HK-2 (cell line): ENCODE data around the gene EIF3I.
A peak's percentile ranks its signal among the peaks of the same experiment; 100 is the strongest.

Source experiments
- DNase-seq: peaks from one replicate; pipeline ENCODE4 v3.0.0-alpha.2; 2018; ENCODE audit not compliant: unreplicated experiment

Gene EIF3I

DNA sequence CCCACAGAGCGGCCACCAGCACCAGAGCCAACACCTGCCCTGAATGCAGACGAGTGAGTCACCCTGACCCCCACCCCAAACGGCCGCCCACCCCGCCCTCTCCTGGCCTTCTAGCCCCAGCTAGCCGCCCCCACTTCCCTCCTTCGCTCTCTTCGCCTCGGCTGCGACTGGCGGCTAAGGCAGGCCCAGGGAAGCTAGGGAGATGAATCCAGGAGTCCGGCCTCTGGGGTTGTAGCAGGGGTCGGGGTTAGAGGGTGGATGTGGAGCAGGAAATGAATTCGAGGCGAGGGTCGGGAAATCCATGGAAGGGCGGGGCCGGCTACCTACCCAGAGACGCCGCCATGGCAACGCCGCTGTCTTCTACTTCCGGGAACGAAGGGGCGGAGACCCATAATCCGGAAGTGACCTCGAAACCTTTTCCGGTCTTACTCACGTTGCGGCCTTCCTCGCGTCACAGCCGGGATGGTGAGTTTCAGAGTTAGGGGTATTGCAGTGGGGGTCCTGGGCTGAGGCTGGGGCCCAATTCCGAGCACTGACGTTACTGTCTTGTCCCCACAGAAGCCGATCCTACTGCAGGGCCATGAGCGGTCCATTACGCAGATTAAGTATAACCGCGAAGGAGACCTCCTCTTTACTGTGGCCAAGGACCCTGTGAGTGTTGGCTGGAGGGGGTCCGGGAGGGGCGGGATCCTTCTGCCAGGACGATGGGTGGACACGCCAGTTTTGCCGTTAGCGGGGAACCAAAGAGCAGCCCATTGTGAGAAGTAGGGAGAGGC is at the start of gene EIF3I, which contains the start of gene TMEM234:
EIF3I (plus strand) TSS at position 428 of the 776 bp plus-strand sequence; CDS start at position 463, 35 bp downstream.
TMEM234 (minus strand) TSS at position 374 of the 776 bp plus-strand sequence; CDS start at position 343, 31 bp downstream.
- peak; percentile 87 for DNase-seq

DNA sequence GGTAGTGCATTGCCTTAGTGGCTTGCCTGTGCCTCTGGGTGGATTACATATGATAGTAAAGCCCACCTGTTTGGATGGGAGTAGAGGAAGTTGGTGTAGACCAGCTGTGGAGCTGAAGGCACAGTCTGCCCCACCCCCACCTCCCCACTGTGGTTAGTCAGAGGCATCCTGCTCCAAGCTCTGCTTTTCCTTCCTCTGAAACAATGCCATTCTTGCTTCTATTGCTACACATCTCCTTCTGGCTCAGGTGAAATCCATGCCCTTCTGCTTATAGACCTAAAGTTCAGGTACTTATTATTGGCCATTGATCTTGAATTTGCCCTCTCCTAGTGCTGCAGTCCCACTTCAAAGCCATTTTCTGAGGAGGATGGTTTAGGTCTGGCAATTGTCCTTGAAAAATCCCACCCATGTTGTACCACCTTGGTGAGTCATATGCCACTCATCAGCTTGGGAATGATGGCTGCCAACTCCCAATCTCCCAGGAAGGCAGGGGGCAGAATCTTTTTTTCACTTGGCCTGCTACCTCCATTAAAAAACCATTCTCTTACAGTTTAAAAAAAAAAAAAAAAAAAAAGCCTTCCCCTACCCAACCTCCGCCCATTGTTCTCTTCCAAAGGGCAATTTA is 49.5 kb upstream of the EIF3I start:
- DNase-seq = no peak

DNA sequence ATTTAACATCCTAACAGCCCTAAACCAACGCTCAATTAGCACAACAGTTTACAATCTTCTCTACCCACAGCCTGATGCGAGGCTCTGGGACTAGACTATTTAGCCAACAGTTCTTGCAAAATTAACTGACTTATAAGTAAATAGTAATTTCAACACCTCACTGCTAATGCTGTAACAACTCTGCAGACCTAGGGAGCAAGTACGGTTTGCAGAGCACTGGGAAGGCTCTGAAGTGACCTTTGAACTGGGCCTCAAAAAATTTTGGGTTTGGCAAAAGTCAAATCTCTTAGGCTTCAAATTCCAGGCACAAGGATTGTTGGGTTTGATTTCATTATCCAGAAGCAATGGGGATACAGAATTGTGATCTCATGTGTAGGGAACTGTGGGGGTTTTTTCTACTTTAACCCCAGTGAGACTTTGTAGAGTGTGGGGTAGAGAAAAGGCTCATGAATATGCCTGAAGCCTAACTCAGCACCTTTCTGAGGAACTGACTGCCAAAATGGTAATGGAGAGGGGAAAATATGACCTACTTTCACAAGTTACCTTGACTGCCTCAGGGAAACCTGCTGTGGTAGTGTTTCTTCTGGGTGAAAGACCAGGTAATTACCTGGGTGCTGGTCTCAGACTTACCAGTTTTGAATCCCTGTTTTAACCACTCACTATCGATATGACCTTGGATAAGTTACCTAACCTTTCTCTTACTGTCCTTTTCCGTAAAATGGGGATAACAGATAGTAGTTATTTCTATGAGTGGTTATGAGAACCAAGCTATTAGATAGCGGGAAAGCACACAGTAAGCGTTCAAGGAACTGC is 43.6 kb upstream of the EIF3I start:
- no peak for DNase-seq

DNA sequence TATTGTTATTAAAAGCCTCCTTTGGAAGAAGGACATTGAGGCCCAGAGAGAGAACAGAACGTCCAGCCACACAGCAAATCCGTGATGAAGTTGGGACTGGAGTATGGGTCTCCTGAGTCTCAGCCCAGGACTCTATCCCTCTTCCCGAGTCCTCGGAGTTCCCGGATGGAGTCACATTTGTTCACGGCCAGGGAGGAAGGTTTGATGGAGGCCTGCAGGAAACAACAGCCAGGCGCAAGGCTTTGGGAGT is 43.1 kb upstream of the EIF3I start:
- DNase-seq = no peak

DNA sequence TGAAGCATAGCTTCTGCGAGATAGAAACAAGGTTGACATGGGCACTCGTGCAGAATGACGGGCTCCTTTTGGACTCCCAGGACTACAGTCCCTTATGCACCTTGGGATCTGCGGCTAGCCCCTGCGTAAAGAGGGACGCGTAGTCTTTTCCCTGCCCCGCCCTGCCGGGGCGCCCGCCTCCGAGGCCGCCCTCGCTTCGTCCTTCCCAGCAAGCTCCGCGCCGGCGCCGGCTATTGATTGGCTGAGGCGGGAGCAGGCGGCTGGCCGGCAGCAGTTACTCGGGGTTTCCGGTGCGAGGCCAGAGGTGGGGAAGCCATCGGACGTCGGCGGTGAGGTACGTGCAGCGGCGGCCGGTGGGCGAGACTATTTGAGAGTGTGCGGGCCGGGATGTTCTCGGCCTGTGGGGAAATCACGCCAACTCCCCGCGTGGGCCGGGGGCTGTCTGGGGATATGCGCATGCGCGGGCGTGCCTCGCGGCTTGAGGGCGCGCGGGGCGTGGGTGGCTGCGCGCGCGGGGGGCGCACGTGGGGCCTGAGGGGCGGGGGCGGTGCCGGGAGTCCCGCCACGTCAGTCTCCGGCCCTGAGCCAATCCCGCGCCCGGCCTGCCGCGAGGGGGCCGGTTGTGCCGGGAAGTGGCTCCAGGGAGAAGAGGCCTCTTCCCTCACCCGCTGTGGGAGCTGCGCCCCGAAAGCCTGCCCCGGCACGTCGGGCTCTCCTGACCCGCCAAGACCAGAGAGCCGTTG is 42.6 kb upstream of the EIF3I start, which contains the start of gene TXLNA:
TXLNA (plus strand) TSS at position 233 of the 743 bp plus-strand sequence. CDS start 671 bp downstream, outside the sequence.
- DNase-seq = peak; percentile 96

DNA sequence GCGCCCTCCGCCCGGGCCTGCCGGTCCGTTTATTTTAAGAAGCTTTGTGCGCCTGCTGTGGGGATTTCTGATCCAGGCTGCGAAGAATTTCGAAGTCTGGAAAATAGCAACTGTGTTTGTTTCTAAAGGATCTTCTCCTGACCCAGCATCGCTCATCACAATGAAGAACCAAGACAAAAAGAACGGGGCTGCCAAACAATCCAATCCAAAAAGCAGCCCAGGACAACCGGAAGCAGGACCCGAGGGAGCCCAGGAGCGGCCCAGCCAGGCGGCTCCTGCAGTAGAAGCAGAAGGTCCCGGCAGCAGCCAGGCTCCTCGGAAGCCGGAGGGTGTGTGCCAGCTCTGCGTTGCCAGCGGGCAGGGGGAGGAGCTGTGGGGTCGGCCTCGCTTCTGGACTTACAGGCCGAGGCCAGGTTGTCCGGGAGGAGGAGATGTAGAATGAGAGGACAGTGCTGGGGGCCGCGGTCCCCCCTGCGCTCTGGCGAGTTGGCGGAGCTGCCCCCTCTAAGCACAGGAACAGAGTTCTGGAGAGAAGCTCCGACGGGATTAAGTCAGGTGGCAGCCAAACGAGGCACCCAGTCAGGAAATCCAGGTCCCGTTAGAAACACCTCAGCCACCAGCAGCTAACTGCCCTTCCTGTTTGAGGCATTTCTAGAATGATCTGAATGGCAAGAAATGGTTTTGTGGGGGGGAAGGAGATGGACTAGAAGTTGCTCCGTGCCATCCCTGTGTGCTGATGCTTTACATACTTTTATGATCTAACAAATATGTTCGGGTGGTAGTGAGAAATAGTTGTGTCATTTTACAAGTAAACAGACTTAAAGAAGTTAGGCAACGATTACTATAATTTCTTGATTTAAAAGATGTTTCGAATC is 41.8 kb upstream of the EIF3I start:
- DNase-seq = peak; percentile 61

DNA sequence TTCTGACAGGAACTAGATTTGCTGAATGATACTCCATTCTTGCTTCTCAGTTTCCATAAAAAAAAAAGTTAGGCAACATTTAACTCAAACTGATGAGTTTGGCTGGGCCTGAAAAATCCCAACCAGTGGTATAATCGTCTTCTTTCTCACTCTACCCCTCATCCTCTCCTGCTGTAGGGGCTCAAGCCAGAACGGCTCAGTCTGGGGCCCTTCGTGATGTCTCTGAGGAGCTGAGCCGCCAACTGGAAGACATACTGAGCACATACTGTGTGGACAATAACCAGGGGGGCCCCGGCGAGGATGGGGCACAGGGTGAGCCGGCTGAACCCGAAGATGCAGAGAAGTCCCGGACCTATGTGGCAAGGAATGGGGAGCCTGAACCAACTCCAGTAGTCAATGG is 41.1 kb upstream of the EIF3I start:
- no peak for DNase-seq

DNA sequence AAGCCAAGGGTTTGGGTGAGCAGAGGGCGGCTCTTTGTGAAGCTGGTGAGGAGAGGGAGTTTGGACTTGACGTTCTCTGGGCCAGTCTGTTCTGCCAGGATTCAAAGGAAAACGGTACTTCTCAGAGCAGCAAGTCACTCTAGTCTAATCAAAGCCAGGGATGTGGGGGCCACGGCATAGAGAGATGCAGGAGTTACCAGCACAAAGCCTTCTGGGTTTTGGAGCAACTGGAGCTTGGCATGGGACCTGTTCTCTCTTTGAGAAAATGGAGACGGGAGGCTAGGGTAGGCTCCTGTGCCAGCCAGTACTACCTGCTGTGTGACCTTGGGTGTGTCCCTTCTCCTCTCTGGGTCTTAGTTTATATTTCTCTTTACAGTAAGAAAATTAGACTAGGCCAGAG is 40.6 kb upstream of the EIF3I start:
- DNase-seq = no peak

DNA sequence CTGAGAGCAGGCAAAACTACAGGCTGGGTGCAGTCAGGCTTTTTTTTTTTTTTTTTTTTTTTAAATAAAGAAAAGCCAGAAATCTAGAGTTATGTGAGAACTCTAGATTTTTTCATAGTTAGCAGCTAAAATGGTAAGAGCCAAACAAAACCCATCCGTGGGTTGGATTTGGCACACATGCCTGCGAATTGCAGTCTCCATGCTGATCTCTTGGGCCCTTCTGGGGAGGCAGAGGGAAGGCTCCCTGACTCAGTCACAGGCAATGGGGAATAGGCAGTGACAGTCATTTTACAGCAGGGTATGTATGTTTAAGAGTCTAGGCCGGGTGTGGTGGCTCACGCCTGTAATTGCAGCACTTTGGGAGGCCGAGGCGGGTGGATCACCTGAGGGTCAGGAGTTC is 40.1 kb upstream of the EIF3I start:
- no peak for DNase-seq

DNA sequence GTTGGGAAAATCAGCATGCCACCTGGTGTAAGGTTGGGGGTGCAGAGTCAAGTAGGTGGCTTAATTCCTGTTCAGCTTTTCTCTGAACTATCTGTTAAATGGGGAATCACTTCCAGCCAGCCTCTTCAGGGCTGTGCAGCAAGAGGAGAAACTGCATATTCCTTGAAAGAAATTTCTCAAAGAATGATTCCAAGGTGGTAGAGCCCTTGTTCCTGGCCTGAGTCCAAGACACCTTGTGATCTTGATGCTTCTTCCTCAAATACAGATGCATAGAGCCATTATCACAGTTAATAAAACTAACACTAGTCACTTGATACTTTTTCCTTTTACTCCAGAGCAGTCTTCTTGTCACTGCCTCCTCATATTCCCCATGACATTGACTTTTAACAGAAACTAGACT is 37.6 kb upstream of the EIF3I start:
- DNase-seq = no peak

DNA sequence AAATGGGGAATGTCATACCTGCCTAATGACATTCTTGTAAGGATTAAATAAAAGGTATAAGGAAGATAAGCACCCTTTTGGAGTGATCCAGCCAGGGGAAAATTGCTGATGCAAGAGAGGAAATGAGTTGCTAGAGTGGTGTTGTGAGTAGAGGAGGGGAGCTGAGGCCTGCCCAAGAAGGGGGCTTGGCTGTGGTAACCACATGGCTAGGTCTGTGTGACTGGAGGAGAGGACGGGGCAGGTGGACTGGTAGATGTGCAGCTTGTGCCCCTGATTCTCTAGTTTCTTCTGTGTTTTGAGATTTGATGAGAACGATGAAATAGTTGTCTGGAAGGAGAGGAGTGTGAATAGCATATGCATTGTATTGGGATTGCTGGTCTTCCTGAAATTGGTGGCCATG is 36.1 kb upstream of the EIF3I start:
- no peak for DNase-seq

DNA sequence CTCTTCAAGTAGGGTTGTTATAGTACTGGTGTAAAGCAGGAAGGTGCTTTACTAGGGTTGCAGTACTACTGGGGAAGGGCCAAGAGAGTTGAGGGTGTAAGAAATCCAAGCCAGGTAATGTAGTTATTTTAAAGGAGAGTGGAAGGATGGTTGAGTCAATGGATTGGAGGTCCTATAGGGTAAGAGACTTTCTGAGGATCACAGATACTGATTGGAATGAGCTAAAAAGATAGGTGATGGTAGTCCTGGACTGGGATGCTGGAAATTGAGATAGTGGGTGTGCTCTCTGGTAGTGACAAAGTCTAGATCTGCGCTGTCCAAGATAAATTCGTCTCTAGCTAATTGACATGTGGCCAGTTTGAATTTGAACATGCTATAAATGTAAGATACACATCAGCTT is 35.7 kb upstream of the EIF3I start:
- DNase-seq = no peak

DNA sequence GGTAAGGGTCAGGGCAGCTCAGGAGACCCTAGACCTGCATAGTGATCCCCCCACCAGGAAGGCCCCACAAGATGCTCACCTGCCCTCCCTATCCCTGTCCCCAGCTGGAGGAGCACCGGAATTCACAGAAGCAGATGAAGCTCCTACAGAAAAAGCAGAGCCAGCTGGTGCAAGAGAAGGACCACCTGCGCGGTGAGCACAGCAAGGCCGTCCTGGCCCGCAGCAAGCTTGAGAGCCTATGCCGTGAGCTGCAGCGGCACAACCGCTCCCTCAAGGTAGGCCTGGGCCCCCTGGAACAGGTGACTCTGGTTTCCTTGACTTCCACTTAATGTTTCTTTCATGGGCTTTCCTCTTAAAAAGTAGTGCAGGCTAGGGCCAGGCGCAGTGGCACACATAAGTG is 34.4 kb upstream of the EIF3I start:
- DNase-seq = no peak

DNA sequence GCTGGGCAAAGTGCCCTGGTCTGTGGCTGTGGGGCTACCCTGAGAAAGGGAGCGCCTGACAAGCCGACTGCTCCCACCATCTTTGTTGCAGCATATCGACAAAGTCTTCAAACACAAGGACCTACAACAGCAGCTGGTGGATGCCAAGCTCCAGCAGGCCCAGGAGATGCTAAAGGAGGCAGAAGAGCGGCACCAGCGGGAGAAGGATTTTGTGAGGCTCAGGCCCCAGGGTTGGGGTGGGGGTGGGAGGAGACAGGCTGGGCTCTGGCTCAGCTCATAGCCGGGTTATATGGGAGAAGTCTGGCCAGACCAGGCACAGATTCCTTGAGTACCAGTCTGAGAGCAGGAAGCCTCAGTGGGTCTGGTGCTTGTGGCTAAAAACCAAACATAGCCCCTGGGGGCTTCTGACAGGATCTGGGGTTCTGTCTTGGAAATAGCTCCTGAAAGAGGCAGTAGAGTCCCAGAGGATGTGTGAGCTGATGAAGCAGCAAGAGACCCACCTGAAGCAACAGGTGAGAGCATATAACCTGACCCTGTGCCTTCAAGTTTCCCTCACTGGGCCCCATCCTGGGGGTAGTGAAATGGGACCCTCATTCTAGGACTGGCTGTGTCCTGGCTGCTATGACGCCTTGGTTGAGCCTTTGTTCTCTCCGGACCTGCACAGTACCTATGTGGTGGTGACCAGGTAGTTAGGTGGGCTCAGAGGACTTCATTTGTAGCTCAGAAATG is 29.8 kb upstream of the EIF3I start:
- DNase-seq = no peak

DNA sequence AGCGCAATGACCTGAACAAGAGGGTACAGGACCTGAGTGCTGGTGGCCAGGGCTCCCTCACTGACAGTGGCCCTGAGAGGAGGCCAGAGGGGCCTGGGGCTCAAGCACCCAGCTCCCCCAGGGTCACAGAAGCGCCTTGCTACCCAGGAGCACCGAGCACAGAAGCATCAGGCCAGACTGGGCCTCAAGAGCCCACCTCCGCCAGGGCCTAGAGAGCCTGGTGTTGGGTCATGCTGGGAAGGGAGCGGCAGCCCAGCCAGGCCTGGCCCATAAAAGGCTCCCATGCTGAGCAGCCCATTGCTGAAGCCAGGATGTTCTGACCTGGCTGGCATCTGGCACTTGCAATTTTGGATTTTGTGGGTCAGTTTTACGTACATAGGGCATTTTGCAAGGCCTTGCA is 27.2 kb upstream of the EIF3I start:
- no peak for DNase-seq

DNA sequence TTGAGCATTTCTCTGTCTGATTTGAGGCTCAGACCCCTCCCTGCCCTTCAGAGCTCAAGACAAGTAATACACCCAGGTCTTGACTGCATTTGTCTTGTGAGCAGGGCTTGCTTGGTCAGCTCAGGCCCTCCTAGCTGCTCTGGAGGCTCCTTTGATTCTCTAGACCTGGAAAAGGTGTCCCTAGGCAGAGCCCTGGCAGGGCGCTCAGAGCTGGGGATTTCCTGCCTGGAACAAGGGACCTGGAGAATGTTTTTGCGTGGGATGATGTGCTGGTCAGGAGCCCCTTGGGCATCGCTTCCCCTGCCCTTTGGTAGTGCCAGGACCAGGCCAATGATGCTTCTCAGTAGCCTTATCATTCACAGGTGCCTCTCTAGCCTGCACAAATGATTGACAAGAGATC is 26.7 kb upstream of the EIF3I start:
- DNase-seq = no peak

DNA sequence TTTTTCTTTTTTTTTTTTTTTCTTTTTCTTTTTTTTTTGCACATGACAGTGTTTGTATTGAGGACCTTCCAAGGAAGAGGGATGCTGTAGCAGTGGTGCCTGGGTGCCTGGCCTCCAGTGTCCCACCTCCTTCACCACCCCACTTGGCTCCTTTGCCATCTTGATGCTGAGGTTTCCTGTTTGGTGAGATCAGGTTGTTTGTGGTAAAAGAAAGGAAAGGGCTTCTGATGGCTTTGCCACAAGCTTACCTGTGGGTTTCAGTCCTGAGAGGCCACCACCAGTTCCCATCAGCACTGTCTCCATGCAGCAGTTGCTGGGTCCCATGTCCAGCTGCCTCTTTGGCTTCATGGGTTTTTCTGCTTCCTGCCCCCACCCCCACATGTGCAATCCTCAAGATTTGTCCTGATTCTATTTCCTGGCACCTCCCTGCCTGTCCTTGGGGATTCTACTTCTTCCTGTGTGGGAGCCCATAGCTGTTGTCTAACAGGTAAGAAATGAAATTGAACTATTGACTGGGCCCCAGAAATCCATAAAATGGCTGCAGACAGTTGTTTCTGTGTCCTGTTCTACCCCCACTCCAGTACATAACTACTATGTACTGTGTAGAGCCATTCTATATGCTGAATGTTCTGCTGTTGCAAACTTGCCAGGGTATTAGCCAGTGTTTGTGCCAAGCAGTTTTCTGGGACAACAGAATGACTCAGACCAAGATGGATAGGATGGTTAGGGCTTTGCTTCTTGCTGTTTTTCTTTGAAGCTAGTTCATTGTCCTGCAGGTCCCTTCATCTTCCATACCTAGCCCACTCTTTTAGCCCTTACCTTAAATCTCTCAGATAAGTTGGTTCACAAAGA is 26.0 kb upstream of the EIF3I start:
- no peak for DNase-seq

DNA sequence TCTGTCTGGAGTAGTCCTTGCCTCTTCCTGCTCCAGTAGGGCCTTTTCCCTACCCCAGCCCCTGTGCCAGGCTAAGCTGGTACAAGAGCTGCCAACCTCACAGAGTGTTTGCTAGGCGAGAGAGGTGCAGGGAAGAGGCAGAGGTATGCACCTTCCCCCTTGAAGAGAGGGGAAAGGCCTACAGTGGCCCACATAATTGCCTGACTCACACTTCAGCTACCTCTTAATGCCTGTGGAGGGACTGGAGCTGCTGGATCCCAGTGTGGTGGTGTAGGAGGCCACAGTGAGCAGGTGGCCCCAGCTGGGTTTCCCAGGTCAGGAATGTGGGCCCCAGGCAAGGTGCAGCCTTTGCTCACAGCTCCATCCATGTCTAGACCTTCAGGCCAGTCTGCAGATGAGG is 25.1 kb upstream of the EIF3I start:
- DNase-seq = peak; percentile 18

DNA sequence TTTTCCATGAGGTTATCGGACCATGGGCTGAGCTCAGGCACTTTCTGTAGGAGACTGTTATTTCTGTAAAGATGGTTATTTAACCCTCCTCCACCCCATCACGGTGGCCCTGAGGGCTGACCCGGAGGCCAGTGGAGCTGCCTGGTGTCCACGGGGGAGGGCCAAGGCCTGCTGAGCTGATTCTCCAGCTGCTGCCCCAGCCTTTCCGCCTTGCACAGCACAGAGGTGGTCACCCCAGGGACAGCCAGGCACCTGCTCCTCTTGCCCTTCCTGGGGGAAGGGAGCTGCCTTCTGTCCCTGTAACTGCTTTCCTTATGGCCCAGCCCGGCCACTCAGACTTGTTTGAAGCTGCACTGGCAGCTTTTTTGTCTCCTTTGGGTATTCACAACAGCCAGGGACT is 24.4 kb upstream of the EIF3I start:
- DNase-seq = no peak
